Astrocyte (in vitro differentiated cells and primary cell): ENCODE data around the gene ATG7. TPM values are rescaled to one million over a fixed set of nuclear protein-coding genes. Genes with fewer than 3 reads are reported as not detected.

Source experiments
- DNase-seq: peaks from one replicate; pipeline ENCODE4 v3.0.0-alpha.2; 2010; ENCODE audit warnings: low read depth
- FAIRE-seq: peaks from 2 replicates; lab custom pipeline; 2011; peaks lifted over from hg19 to GRCh38; lab: Jason Lieb, UNC
- H2AFZ ChIP-seq: 2 replicates; pipeline ENCODE4 v1.6.0; 2012; ENCODE audit warnings: low read depth, low read length, inconsistent platforms
- H3K27ac ChIP-seq: 2 replicates; pipeline ENCODE4 v1.5.1; 2011; ENCODE audit warnings: low read depth, low read length, inconsistent platforms
- H3K27me3 ChIP-seq: 2 replicates; pipeline ENCODE4 v1.6.0; 2011; ENCODE audit warnings: low read length, inconsistent platforms; ENCODE audit not compliant: insufficient read depth
- H3K36me3 ChIP-seq: 2 replicates; pipeline ENCODE4 v1.5.1; 2011; ENCODE audit warnings: low read length, inconsistent platforms; ENCODE audit not compliant: insufficient read depth
- H3K4me1 ChIP-seq: 2 replicates; pipeline ENCODE4 v1.5.1; 2011; ENCODE audit warnings: low read length, inconsistent platforms; ENCODE audit not compliant: insufficient read depth
- H3K4me2 ChIP-seq: 2 replicates; pipeline ENCODE4 v1.6.0; 2012; ENCODE audit warnings: low read length, inconsistent platforms
- H3K4me3 ChIP-seq: 2 replicates; pipeline ENCODE4 v1.5.1; 2011; ENCODE audit warnings: low read depth, mild to moderate bottlenecking, low read length, inconsistent platforms; ENCODE audit not compliant: insufficient read depth
- H3K79me2 ChIP-seq: 2 replicates; pipeline ENCODE4 v1.6.0; 2012; ENCODE audit warnings: mild to moderate bottlenecking, low read length, inconsistent platforms; ENCODE audit not compliant: insufficient read depth
- H3K9ac ChIP-seq: 2 replicates; pipeline ENCODE4 v1.6.0; 2012; ENCODE audit warnings: mild to moderate bottlenecking, low read length, inconsistent platforms
- H3K9me3 ChIP-seq: 2 replicates; pipeline ENCODE4 v1.5.1; 2012; ENCODE audit warnings: low read depth, mild to moderate bottlenecking, low read length, inconsistent platforms; ENCODE audit not compliant: insufficient read depth
- H4K20me1 ChIP-seq: 2 replicates; pipeline ENCODE4 v1.6.0; 2012; ENCODE audit warnings: low read length, inconsistent platforms; ENCODE audit not compliant: insufficient read depth
- H3K27ac Mint-ChIP-seq: one replicate; pipeline ENCODE4 v1.8.0; 2021; ENCODE audit warnings: mild to moderate bottlenecking, mixed read lengths; ENCODE audit not compliant: unreplicated experiment
- H3K27me3 Mint-ChIP-seq: one replicate; pipeline ENCODE4 v1.8.0; 2021; ENCODE audit warnings: low read depth, mixed read lengths; ENCODE audit not compliant: unreplicated experiment
- H3K36me3 Mint-ChIP-seq: one replicate; pipeline ENCODE4 v1.8.0; 2021; ENCODE audit warnings: low read depth, mixed read lengths; ENCODE audit not compliant: unreplicated experiment
- H3K4me1 Mint-ChIP-seq: one replicate; pipeline ENCODE4 v1.8.0; 2021; ENCODE audit warnings: low read depth, mixed read lengths; ENCODE audit not compliant: unreplicated experiment
- H3K4me3 Mint-ChIP-seq: one replicate; pipeline ENCODE4 v1.8.0; 2021; ENCODE audit warnings: mild to moderate bottlenecking, moderate library complexity, mixed read lengths; ENCODE audit not compliant: unreplicated experiment
- H3K9me3 Mint-ChIP-seq: one replicate; pipeline ENCODE4 v1.8.0; 2021; ENCODE audit warnings: mild to moderate bottlenecking, mixed read lengths; ENCODE audit not compliant: unreplicated experiment
- CTCF ChIP-seq: IDR thresholded peaks from 2 replicates; pipeline ENCODE4 v1.5.1; 2011; ENCODE audit warnings: low read depth, mild to moderate bottlenecking, inconsistent platforms, low read length, moderate library complexity; ENCODE audit not compliant: insufficient read depth
- EZH2 ChIP-seq: IDR thresholded peaks from 2 replicates; pipeline ENCODE4 v1.6.1; 2012; ENCODE audit warnings: mild to moderate bottlenecking, low read length, inconsistent platforms; ENCODE audit not compliant: insufficient read depth
- total RNA-seq: library from RNA; stranded (reverse); gene quantifications from 2 replicates; pipeline ENCODE4 v1.2.1, GENCODE V29; 2021

Gene ATG7
- total RNA-seq, 1 donor from 2014 or later: 29.5 TPM

GRCh38 chr3:11513817-11514135 lies 241.6 kb downstream of the ATG7 start:
- DNase-seq: no peak
- H3K4me3 ChIP-seq: no peak overlapping the region
- H3K4me2 ChIP-seq: peak overlapping the region; percentile 62
- no peaks in the 10 kb centered on the region for H3K9me3 ChIP-seq
- H3K79me2 ChIP-seq: no peaks in the 10 kb centered on the region
- Mint-ChIP-seq H3K4me1 (peaks cover 43% of the 10 kb centered on the region), H3K36me3 (peaks cover 5% of the 10 kb centered on the region), H3K27ac (no peak overlapping the region), H3K4me3 (no peak overlapping the region), H3K9me3 (peaks cover 4% of the 10 kb centered on the region), H3K27me3 (no peaks in the 10 kb centered on the region)
- H2AFZ ChIP-seq: no peak overlapping the region
- H3K27me3 ChIP-seq: no peaks in the 10 kb centered on the region
- no peaks in the 10 kb centered on the region for H4K20me1 ChIP-seq
- no peaks in the 10 kb centered on the region for H3K36me3 ChIP-seq
- no peak for TF ChIP-seq EZH2
- TF ChIP-seq CTCF: no peak
- H3K27ac ChIP-seq: peak overlapping the region; percentile 76
- peaks cover 35% of the 10 kb centered on the region for H3K4me1 ChIP-seq
- peak overlapping the region; percentile 9 for H3K9ac ChIP-seq
- FAIRE-seq: no peak

GRCh38 chr3:11514191-11514821 lies 242.1 kb downstream of the ATG7 start:
- Mint-ChIP-seq H3K4me3 (peak overlapping the region; percentile 62), H3K27ac (peak overlapping the region; percentile 86), H3K4me1 (peaks cover 38% of the 10 kb centered on the region), H3K36me3 (peaks cover 5% of the 10 kb centered on the region), H3K27me3 (no peaks in the 10 kb centered on the region), H3K9me3 (peaks cover 4% of the 10 kb centered on the region)
- TF ChIP-seq EZH2 (no peak), CTCF (no peak)
- Histone ChIP-seq H4K20me1 (no peaks in the 10 kb centered on the region), H3K9me3 (no peaks in the 10 kb centered on the region), H3K79me2 (no peaks in the 10 kb centered on the region), H3K4me2 (peak overlapping the region; percentile 62), H3K27ac (peak overlapping the region; percentile 76), H3K4me3 (no peak overlapping the region), H3K27me3 (no peaks in the 10 kb centered on the region), H2AFZ (no peak overlapping the region), H3K9ac (peak overlapping the region; percentile 19), H3K36me3 (no peaks in the 10 kb centered on the region), H3K4me1 (peaks cover 29% of the 10 kb centered on the region)
- FAIRE-seq: peak; percentile 85
- DNase-seq: peak; percentile 96

GRCh38 chr3:11517601-11518000 lies 245.4 kb downstream of the ATG7 start:
- no peak for TF ChIP-seq CTCF
- no peaks in the 10 kb centered on the region for H3K79me2 ChIP-seq
- Mint-ChIP-seq H3K4me1 (peaks cover 19% of the 10 kb centered on the region), H3K9me3 (peaks cover 3% of the 10 kb centered on the region), H3K4me3 (no peak overlapping the region), H3K27me3 (no peaks in the 10 kb centered on the region), H3K27ac (no peak overlapping the region), H3K36me3 (no peaks in the 10 kb centered on the region)
- H4K20me1 ChIP-seq: no peaks in the 10 kb centered on the region
- no peaks in the 10 kb centered on the region for H3K9me3 ChIP-seq
- peaks cover 24% of the 10 kb centered on the region for H3K4me1 ChIP-seq
- H3K4me2 ChIP-seq: no peak overlapping the region
- no peak for FAIRE-seq
- no peaks in the 10 kb centered on the region for H3K36me3 ChIP-seq
- H3K27ac ChIP-seq: no peak overlapping the region
- no peaks in the 10 kb centered on the region for H3K27me3 ChIP-seq
- H3K9ac ChIP-seq: no peak overlapping the region
- no peak overlapping the region for H2AFZ ChIP-seq
- H3K4me3 ChIP-seq: no peak overlapping the region
- DNase-seq: no peak
